Adrenal gland (tissue), 12 donors: ENCODE measurements around the gene SREK1. TPM values are rescaled to one million over a fixed set of nuclear protein-coding genes. Genes with fewer than 3 reads are reported as not detected.

Source experiments
- DNase-seq, 7 donors: peaks; one replicate each; pipeline ENCODE4 v3.0.0-alpha.2; 2019 to 2020
- H3K27ac ChIP-seq, 5 donors: fragments of 200-600 bp; sonication (generic) in 4 of 5; 1 replicate in 3 of 5; 2 replicates in 2 of 5; pipeline versions ENCODE4 v1.5.1 to v1.8.0; 2016 to 2020; ENCODE audit warnings: mild to moderate bottlenecking in 1 of 5
- H3K27me3 ChIP-seq: fragments of 200-600 bp; 2 replicates; pipeline ENCODE4 v1.8.0; 2021
- H3K36me3 ChIP-seq, 2 donors: fragments of 200-600 bp; replicated peaks in 1 of 2; 1 replicate in 1 of 2; 2 replicates in 1 of 2; pipeline versions ENCODE4 v1.5.1 to v1.8.0; 2018 to 2022
- H3K4me1 ChIP-seq, 2 donors: fragments of 200-600 bp; replicated peaks in 1 of 2; 1 replicate in 1 of 2; 2 replicates in 1 of 2; pipeline versions ENCODE4 v1.5.1 to v1.8.0; 2018 to 2021
- H3K4me3 ChIP-seq, 4 donors: fragments of 200-600 bp; sonication (generic) in 3 of 4; one replicate each; pipeline ENCODE4 v1.5.1; 2016 to 2018
- H3K9me3 ChIP-seq, 3 donors: fragments of 200-600 bp; sonication (generic) in 1 of 3; replicated peaks in 1 of 3; 1 replicate in 2 of 3; 2 replicates in 1 of 3; pipeline versions ENCODE4 v1.5.1 to v1.8.0; 2016 to 2021
- POLR2A ChIP-seq, 2 donors: fragments of 450-650 bp; IDR thresholded peaks; one replicate each; pipeline ENCODE4 v1.6.1; 2017; ENCODE audit warnings: antibody characterized with exemption in 2 of 2, mild to moderate bottlenecking in 2 of 2, moderate library complexity in 1 of 2
- WGBS, 4 donors: extraction: QIAGEN DNeasy Blood & Tissue Kit in 2 of 4; methylation state at CpG; one replicate each; pipeline versions ENCODE4 v1.1.5 to v1.1.7; 2013 to 2017; 5-methylcytosine and 5-hydroxymethylcytosine counted together
- intact Hi-C, 2 donors: fragments of 100-400 bp; cut with DNase I; formaldehyde crosslinking; loops; one replicate each; pipeline versions ENCODE4 v1.14.1 to v1.15.0; 2022 to 2023
- polyA plus RNA-seq, 3 donors: library from polyadenylated mRNA; stranded (reverse); fragments of 200-250 nt in 2 of 3; fragments of 350-450 nt in 1 of 3; fragmentation: Illumina TruSeq in 1 of 3; extraction: RNeasy Lipid Tissue Mini Kit (QIAGEN cat#74804) in 1 of 3; gene quantifications; one replicate each; pipeline ENCODE4 v1.2.3, GENCODE V29; 2013 to 2014
- total RNA-seq, 9 donors: library from RNA; depleted of rRNA in 4 of 9; stranded (reverse); fragments of >200 nt in 4 of 9; fragments of 120-200 nt in 1 of 9; fragmentation: NEBNext Ultra II Directional in 1 of 9; extraction: Animal tissue kit (Norgen Biotek cat#: 25700) in 1 of 9; gene quantifications; one replicate each; pipeline versions ENCODE4 v1.1.0 to v1.2.4, GENCODE V29; 2013 to 2023
- TF ChIP-seq, protein P1 (sequence below), 6 experiments: fragments of 450-650 bp in 4 of 6; fragments of 200-600 bp in 2 of 6; sonication (generic) in 1 of 6; IDR thresholded peaks; 1 replicate in 5 of 6; 2 replicates in 1 of 6; pipeline versions ENCODE4 v1.5.1 to v1.8.0; 2016 to 2021; ENCODE audit warnings: antibody characterized with exemption in 6 of 6, mild to moderate bottlenecking in 2 of 6, moderate library complexity in 1 of 6
- donor health status: healthy with polysubstance abuse.
- donor health status: Bipolar disorder and iron deficiency.
- donor health status: DM: yes; HTN: yes; CAD: no.
- donor health status: DM: no; HTN: no; CAD: no.
- donor health status: DM: no; HTN: no; CAD: no.
- donor health status: DM: yes; HTN: yes; CAD: no.

The SREK1 gene
- total and polyA plus RNA-seq, 12 donors, result 14.3 to 126 (median 55.4) TPM

DNA sequence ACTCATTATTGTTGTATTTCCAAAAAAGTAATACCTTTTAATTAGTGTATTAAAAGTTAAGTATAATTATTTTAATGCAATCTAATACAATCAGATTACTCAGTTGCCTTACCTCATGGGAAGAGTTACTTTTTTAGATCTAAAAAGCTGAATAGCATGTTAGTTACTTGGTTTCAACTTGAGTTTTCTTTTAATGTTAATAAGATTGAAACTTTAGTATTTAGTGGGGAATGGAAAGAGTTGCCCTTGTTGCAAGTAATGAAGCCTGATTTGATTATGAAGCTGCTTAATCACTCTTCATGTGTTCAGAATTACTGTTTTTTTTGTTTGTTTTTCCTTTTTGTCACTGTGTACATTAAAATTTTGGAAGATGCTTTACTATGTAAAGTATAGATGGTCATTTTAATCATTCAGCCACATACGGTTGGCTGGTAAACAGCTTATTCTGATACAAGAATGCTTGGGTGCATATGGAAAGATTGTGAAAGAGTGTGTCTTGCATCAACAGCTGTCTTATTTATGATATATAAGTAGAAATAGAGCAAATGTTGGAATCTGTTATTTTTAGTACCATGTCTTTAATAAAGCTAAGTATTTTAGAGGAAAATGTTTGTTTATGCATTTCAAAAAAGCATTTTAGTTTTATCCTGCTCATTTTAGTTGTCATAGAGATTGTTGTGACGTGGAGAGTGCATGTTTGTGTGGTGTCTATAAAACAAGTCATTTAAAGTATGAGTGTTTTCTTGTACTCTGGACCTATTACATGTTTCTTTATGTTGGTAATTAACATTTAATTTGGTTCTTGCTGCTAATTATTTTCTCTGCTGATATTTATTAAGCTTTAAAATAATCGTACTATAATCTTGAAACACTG is 36.4 kb downstream of the SREK1 start:
- Histone ChIP-seq H3K36me3 (peaks cover 0 to 44% of the 10 kb centered on the region in 2 donors), H3K4me3 (no peak overlapping the region)
- WGBS, 4 donors, result 88 to 96% (median 93%) methylated on average over 3 of the region's 3 CpGs

DNA sequence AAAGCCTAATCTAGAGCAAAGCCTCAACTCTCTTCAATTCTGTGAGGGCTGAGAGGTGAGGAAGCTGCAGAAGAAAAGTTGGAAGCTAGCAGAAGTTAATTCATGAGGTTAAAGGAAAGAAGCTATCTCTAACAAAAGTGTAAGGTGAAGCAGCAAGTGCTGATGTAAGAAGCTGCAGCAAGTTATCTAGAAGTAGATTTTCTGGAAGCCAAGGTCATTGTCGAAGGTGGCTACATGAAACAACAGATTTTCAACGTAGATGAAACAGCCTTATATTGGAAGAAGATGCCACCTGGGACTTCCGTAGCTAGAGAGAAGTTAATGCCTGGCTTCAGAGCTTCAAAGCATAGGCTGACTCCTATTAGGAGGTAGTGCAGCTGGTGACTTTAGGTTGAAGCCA is 42.0 kb downstream of the SREK1 start:
- Histone ChIP-seq H3K27me3 (no peaks in the 10 kb centered on the region), H3K9me3 (no peaks in the 10 kb centered on the region), H3K27ac (no peak overlapping the region), H3K4me1 (no peaks in the 10 kb centered on the region), H3K4me3 (no peak overlapping the region), H3K36me3 (peaks cover 0 to 5% of the 10 kb centered on the region in 2 donors)
- DNase-seq, result no peak
- intact Hi-C loops, result no loop called here
- 43 to 61% (median 54%) methylated on average over 3 of the region's 3 CpGs for WGBS, 4 donors
- TF ChIP-seq, protein P1, sequence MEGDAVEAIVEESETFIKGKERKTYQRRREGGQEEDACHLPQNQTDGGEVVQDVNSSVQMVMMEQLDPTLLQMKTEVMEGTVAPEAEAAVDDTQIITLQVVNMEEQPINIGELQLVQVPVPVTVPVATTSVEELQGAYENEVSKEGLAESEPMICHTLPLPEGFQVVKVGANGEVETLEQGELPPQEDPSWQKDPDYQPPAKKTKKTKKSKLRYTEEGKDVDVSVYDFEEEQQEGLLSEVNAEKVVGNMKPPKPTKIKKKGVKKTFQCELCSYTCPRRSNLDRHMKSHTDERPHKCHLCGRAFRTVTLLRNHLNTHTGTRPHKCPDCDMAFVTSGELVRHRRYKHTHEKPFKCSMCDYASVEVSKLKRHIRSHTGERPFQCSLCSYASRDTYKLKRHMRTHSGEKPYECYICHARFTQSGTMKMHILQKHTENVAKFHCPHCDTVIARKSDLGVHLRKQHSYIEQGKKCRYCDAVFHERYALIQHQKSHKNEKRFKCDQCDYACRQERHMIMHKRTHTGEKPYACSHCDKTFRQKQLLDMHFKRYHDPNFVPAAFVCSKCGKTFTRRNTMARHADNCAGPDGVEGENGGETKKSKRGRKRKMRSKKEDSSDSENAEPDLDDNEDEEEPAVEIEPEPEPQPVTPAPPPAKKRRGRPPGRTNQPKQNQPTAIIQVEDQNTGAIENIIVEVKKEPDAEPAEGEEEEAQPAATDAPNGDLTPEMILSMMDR (IDR thresholded peaks at IDR 0.05), result no peak
- TF ChIP-seq POLR2A (IDR thresholded peaks at IDR 0.05), result no peak

More for the DNA sequence above, 36.4 kb downstream of the SREK1 start:
- Histone ChIP-seq H3K9me3 (no peaks in the 10 kb centered on the region), H3K27ac (no peak overlapping the region), H3K4me1 (no peaks in the 10 kb centered on the region), H3K27me3 (no peaks in the 10 kb centered on the region)
- intact Hi-C loops, result no loop called here
- TF ChIP-seq, protein P1 (IDR thresholded peaks at IDR 0.05), result no peak
- no peak for TF ChIP-seq POLR2A (IDR thresholded peaks at IDR 0.05)
- no peak for DNase-seq

DNA sequence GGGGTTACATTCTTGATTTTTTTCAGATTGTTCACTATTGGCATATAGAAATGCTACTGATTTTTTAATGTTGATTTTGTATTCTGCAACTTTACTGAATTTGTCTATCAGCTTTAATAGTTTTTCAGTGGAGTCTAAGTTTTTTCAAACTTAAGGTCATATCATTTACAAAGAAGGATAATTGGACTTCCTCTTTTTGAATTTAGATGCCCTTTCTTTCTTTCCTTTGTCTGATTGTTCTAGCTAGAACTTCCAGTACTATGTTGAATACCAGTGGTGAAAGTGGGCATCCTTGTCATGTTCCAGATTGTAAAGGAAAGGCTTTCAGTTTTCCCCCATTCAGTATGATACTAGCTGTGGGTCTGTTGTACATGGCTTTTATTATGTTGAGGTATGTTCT is 49.3 kb downstream of the SREK1 start:
- H3K27me3 ChIP-seq, result no peaks in the 10 kb centered on the region
- DNase-seq, result no peak
- no peak overlapping the region for H3K27ac ChIP-seq
- TF ChIP-seq, protein P1 (IDR thresholded peaks at IDR 0.05), result no peak
- no peak for TF ChIP-seq POLR2A (IDR thresholded peaks at IDR 0.05)
- H3K36me3 ChIP-seq, result no peaks in the 10 kb centered on the region
- H3K9me3 ChIP-seq, result no peaks in the 10 kb centered on the region
- no peak overlapping the region for H3K4me3 ChIP-seq
- intact Hi-C loops, result no loop called here
- no peaks in the 10 kb centered on the region for H3K4me1 ChIP-seq

DNA sequence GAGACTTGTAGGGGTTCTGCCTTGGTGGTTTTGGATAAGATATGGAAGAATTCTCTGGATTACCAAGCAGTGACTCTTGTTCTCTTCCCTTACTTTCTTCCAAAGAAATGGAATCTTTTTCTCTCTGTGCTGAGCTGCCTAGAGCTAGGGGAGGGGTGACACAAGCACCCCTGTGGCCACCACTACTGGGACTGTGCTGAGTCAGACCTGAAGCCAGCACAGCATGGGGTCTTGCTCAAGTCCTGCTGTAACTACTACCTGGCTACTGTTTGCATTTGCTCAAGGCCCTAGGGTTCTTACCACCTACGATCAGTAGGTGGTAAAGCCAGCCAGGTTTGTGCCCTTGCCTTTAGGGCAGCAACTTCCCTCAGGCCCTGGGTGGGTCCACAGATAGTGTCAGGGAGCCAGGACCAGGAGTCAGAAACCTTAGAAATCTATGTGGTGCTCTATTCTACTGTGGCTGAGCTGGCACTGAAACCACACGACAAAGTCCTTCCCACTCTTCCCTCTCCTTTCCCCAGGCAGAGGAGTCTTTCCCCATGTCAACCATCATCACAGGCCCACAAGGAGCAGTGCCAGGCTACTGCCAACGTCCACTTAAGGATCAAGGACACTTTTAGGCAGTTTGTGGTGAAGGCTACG is 53.8 kb downstream of the SREK1 start:
- intact Hi-C loops, result no loop called here
- H3K4me3 ChIP-seq, result no peak overlapping the region
- H3K27me3 ChIP-seq, result no peaks in the 10 kb centered on the region
- 70 to 75% (median 71%) methylated on average over 2 to 4 of the region's 4 CpGs for WGBS, 4 donors
- no peaks in the 10 kb centered on the region for H3K36me3 ChIP-seq
- H3K27ac ChIP-seq, result no peak overlapping the region
- no peaks in the 10 kb centered on the region for H3K9me3 ChIP-seq
- H3K4me1 ChIP-seq, result no peaks in the 10 kb centered on the region
- TF ChIP-seq, protein P1 (IDR thresholded peaks at IDR 0.05), result no peak
- no peak for TF ChIP-seq POLR2A (IDR thresholded peaks at IDR 0.05)
- DNase-seq, result no peak
